Caki2 (cell line): Measurements from ENCODE around the gene UBR3. TPM values are rescaled to one million over a fixed set of nuclear protein-coding genes. Genes with fewer than 3 reads are reported as not detected.
"Not testable (repeated sequence)": the region's sequence is repeated elsewhere in the genome, so short reads cannot be mapped to it uniquely, and the experiment has no call there.

ENCODE experiments used
- DNase-seq: peaks from one replicate; pipeline ENCODE4 v3.0.0-alpha.2; 2015; ENCODE audit warnings: low read depth
- in situ Hi-C: cut with HindIII; loops from 2 replicates; pipeline ENCODE4 v1.10.0; 2016; ENCODE audit warnings: low sequenced_read_pairs, low pct_unique_long_range_greater_than_20kb, mixed read lengths
- total RNA-seq: library from RNA; depleted of rRNA; stranded (reverse); fragments of >200 nt; shearing (Covaris generic); gene quantifications from 2 replicates; pipeline ENCODE4 v1.2.3, GENCODE V29; 2014; ENCODE audit warnings: low replicate concordance; rRNA removed

The UBR3 gene
- total RNA-seq: 8.6 and 22.9 TPM in 2 replicates

- peak; percentile 84 for DNase-seq
- in situ Hi-C loops: no loop called here
These were observed at the start of gene UBR3 for GRCh38 chr2:169827272-169828140. UBR3 (plus strand) TSS chr2:169827454; CDS start chr2:169827508, 54 bp downstream.

GRCh38 chr2:169778446-169778845 lies 48.8 kb upstream of the UBR3 start:
- no peak for DNase-seq
- in situ Hi-C loops: no loop called here

GRCh38 chr2:169781249-169782013 lies 45.8 kb upstream of the UBR3 start:
- DNase-seq: no peak
- in situ Hi-C loops: no loop called here

GRCh38 chr2:169782513-169782912 lies 44.7 kb upstream of the UBR3 start:
- DNase-seq: no peak
- in situ Hi-C loops: no loop called here

GRCh38 chr2:169790581-169790980 lies 36.7 kb upstream of the UBR3 start:
- in situ Hi-C loops: no loop called here
- DNase-seq: no peak

GRCh38 chr2:169795181-169795580 lies 32.1 kb upstream of the UBR3 start:
- in situ Hi-C loops: no loop called here
- DNase-seq: no peak

- in situ Hi-C loops: no loop called here
These were observed 30.8 kb upstream of the UBR3 start for GRCh38 chr2:169796441-169796840.

GRCh38 chr2:169797601-169798000 lies 29.7 kb upstream of the UBR3 start:
- in situ Hi-C loops: no loop called here
- no peak for DNase-seq

More at GRCh38 chr2:169796441-169796840, 30.8 kb upstream of the UBR3 start:
- DNase-seq: no peak

- no peak for DNase-seq
- in situ Hi-C loops: no loop called here
These were observed 28.9 kb upstream of the UBR3 start for GRCh38 chr2:169798397-169798717.

- in situ Hi-C loops: no loop called here
These were observed 28.3 kb upstream of the UBR3 start, which contains the start of gene SSB for GRCh38 chr2:169798718-169799592. SSB (plus strand) TSS chr2:169798871; CDS start chr2:169800961, 2,090 bp downstream.

GRCh38 chr2:169803480-169803879 lies 23.8 kb upstream of the UBR3 start:
- no peak for DNase-seq
- in situ Hi-C loops: no loop called here

More at GRCh38 chr2:169798718-169799592, 28.3 kb upstream of the UBR3 start, which contains the start of gene SSB:
- DNase-seq: peak; percentile 95

- in situ Hi-C loops: no loop called here
- DNase-seq: no peak
These were observed 20.7 kb upstream of the UBR3 start for GRCh38 chr2:169806586-169806985.

- in situ Hi-C loops: no loop called here
- no peak for DNase-seq
These were observed 19.0 kb upstream of the UBR3 start for GRCh38 chr2:169808221-169808620.

GRCh38 chr2:169815849-169816248 lies 11.4 kb upstream of the UBR3 start:
- in situ Hi-C loops: no loop called here

GRCh38 chr2:169816961-169817360 lies 10.3 kb upstream of the UBR3 start:
- DNase-seq, in situ Hi-C loops: not testable (repeated sequence)

More at GRCh38 chr2:169815849-169816248, 11.4 kb upstream of the UBR3 start:
- DNase-seq: peak; percentile 44

- DNase-seq, in situ Hi-C loops: not testable (repeated sequence)
These were observed 9.9 kb upstream of the UBR3 start for GRCh38 chr2:169817369-169817768.

GRCh38 chr2:169818241-169818640 lies 9.0 kb upstream of the UBR3 start:
- no peak for DNase-seq
- in situ Hi-C loops: no loop called here

- no peak for DNase-seq
- in situ Hi-C loops: no loop called here
These were observed 8.1 kb upstream of the UBR3 start for GRCh38 chr2:169819106-169819505.
